ENCODE measurements around the gene GTF2A1L.

Gene GTF2A1L

GRCh38 chr2:48673581-48673980 is 55.9 kb downstream of the GTF2A1L start:
- TF ChIP-seq, protein P1, sequence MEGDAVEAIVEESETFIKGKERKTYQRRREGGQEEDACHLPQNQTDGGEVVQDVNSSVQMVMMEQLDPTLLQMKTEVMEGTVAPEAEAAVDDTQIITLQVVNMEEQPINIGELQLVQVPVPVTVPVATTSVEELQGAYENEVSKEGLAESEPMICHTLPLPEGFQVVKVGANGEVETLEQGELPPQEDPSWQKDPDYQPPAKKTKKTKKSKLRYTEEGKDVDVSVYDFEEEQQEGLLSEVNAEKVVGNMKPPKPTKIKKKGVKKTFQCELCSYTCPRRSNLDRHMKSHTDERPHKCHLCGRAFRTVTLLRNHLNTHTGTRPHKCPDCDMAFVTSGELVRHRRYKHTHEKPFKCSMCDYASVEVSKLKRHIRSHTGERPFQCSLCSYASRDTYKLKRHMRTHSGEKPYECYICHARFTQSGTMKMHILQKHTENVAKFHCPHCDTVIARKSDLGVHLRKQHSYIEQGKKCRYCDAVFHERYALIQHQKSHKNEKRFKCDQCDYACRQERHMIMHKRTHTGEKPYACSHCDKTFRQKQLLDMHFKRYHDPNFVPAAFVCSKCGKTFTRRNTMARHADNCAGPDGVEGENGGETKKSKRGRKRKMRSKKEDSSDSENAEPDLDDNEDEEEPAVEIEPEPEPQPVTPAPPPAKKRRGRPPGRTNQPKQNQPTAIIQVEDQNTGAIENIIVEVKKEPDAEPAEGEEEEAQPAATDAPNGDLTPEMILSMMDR (IDR thresholded peaks at IDR 0.05; ENCODE audit: poor library complexity, severe bottlenecking): no peak
- H3K36me3 ChIP-seq (ENCODE audit: low read depth): no peaks in the 10 kb centered on the region
- H3K9me3 ChIP-seq (ENCODE audit: severe bottlenecking): no peaks in the 10 kb centered on the region
- DNase-seq (ENCODE audit: low spot score) (no peak), ATAC-seq (ENCODE audit: low read depth) (no peak)
- H3K27me3 ChIP-seq (ENCODE audit: insufficient read depth, poor library complexity, severe bottlenecking): no peaks in the 10 kb centered on the region
- H3K27ac ChIP-seq (ENCODE audit: poor library complexity, severe bottlenecking): no peak overlapping the region
- no peak overlapping the region for H3K4me3 ChIP-seq (ENCODE audit: severe bottlenecking)
- no peaks in the 10 kb centered on the region for H3K4me1 ChIP-seq (ENCODE audit: insufficient read depth, poor library complexity, severe bottlenecking)

DNA sequence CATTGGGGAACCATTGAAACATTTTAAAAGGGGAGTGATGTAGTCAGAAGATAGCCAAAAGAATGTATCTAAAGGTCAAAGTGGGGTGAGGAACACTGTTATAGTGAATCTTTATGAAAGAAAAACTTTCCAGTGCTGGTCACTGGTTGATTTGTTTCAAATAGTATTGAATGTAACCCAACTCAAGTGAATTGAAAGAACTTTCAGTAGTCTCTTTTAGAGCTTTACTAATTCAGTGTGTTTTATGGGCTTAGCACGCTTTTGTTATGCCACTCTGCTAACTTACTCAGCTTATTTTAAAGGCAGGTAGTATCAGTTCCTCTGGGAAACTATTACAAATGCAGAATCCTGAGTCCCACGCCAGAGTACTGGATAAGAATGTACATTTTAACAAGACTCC is 57.3 kb downstream of the GTF2A1L start:
- Histone ChIP-seq H3K27me3 (ENCODE audit: insufficient read depth, poor library complexity, severe bottlenecking) (no peaks in the 10 kb centered on the region), H3K9me3 (ENCODE audit: severe bottlenecking) (no peaks in the 10 kb centered on the region), H3K36me3 (ENCODE audit: low read depth) (no peaks in the 10 kb centered on the region), H3K4me1 (ENCODE audit: insufficient read depth, poor library complexity, severe bottlenecking) (no peaks in the 10 kb centered on the region), H3K27ac (ENCODE audit: poor library complexity, severe bottlenecking) (no peak overlapping the region), H3K4me3 (ENCODE audit: severe bottlenecking) (no peak overlapping the region)
- DNase-seq (ENCODE audit: low spot score) (no peak), ATAC-seq (ENCODE audit: low read depth) (no peak)
- TF ChIP-seq, protein P1 (IDR thresholded peaks at IDR 0.05; ENCODE audit: poor library complexity, severe bottlenecking): no peak

GRCh38 chr2:48677450-48677849 is 59.8 kb downstream of the GTF2A1L start:
- H3K9me3 ChIP-seq (ENCODE audit: severe bottlenecking): no peaks in the 10 kb centered on the region
- no peak overlapping the region for H3K4me3 ChIP-seq (ENCODE audit: severe bottlenecking)
- no peaks in the 10 kb centered on the region for H3K4me1 ChIP-seq (ENCODE audit: insufficient read depth, poor library complexity, severe bottlenecking)
- no peak overlapping the region for H3K27ac ChIP-seq (ENCODE audit: poor library complexity, severe bottlenecking)
- H3K36me3 ChIP-seq (ENCODE audit: low read depth): no peaks in the 10 kb centered on the region
- TF ChIP-seq, protein P1 (IDR thresholded peaks at IDR 0.05; ENCODE audit: poor library complexity, severe bottlenecking): no peak
- DNase-seq (ENCODE audit: low spot score): no peak
- H3K27me3 ChIP-seq (ENCODE audit: insufficient read depth, poor library complexity, severe bottlenecking): no peaks in the 10 kb centered on the region
- no peak for ATAC-seq (ENCODE audit: low read depth)

DNA sequence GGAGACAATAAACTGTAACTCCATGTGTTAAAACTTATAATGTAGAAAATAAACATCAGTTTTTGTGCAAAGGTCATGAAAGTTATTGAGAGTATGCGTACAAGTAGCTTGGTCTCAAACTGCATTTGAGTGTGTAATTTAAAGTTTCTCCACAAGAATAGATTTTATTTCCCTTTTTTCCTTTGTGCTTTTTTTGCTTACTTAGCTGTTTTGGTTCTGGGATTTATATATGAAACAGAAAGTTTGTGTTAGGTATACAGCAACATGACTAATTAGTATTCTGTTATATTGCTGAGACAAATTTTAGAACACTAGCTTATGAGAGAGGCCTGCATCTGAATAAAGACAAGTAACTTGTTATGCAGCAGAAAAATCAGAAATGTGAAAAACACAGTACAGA is 67.5 kb downstream of the GTF2A1L start:
- H3K4me1 ChIP-seq (ENCODE audit: insufficient read depth, poor library complexity, severe bottlenecking): no peaks in the 10 kb centered on the region

More for the DNA sequence above, 67.5 kb downstream of the GTF2A1L start:
- no peak overlapping the region for H3K27ac ChIP-seq (ENCODE audit: poor library complexity, severe bottlenecking)
- no peaks in the 10 kb centered on the region for H3K27me3 ChIP-seq (ENCODE audit: insufficient read depth, poor library complexity, severe bottlenecking)
- DNase-seq (ENCODE audit: low spot score) (no peak), ATAC-seq (ENCODE audit: low read depth) (no peak)
- H3K4me3 ChIP-seq (ENCODE audit: severe bottlenecking): no peak overlapping the region
- H3K36me3 ChIP-seq (ENCODE audit: low read depth): no peaks in the 10 kb centered on the region
- no peaks in the 10 kb centered on the region for H3K9me3 ChIP-seq (ENCODE audit: severe bottlenecking)
- TF ChIP-seq, protein P1 (IDR thresholded peaks at IDR 0.05; ENCODE audit: poor library complexity, severe bottlenecking): no peak

Data from RWPE2 (cell line).